Vagina (tissue), 2 donors: ENCODE measurements around the gene ABRAXAS1.

Source experiments
- POLR2A ChIP-seq, 2 donors: fragments of 450-650 bp; IDR thresholded peaks; one replicate each; pipeline ENCODE4 v1.6.1; 2017; ENCODE audit warnings: antibody characterized with exemption in 2 of 2, mild to moderate bottlenecking in 2 of 2, moderate library complexity in 2 of 2
- TF ChIP-seq, protein P1 (sequence below), 3 experiments: fragments of 450-650 bp in 2 of 3; fragments of 200-600 bp in 1 of 3; sonication (generic) in 1 of 3; IDR thresholded peaks; one replicate each; pipeline ENCODE4 v1.5.1; 2017 to 2019; ENCODE audit warnings: antibody characterized with exemption in 3 of 3, mild to moderate bottlenecking in 2 of 3, moderate library complexity in 2 of 3

DNA sequence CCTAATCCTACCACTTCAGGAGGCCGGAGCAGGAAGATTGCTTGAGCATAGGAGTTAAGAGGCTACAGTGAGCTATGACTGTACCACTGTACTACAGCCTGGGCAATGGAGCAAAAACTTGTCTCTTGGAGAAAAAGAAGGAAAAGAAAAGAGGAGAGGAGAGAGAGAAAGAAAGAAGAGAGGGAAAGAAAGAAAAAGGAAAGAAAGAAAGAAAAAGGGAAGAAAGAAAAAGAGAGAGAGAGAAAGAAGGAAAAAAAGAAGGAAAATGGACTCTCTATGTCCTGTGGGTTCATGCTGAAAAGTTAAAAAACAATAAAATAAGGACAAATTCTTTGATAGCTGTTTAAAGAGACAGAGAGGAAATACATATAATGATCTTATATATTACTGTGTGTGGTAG, 13.3 kb upstream of the ABRAXAS1 start:
- no peak for TF ChIP-seq POLR2A (IDR thresholded peaks at IDR 0.05)
- TF ChIP-seq, protein P1, sequence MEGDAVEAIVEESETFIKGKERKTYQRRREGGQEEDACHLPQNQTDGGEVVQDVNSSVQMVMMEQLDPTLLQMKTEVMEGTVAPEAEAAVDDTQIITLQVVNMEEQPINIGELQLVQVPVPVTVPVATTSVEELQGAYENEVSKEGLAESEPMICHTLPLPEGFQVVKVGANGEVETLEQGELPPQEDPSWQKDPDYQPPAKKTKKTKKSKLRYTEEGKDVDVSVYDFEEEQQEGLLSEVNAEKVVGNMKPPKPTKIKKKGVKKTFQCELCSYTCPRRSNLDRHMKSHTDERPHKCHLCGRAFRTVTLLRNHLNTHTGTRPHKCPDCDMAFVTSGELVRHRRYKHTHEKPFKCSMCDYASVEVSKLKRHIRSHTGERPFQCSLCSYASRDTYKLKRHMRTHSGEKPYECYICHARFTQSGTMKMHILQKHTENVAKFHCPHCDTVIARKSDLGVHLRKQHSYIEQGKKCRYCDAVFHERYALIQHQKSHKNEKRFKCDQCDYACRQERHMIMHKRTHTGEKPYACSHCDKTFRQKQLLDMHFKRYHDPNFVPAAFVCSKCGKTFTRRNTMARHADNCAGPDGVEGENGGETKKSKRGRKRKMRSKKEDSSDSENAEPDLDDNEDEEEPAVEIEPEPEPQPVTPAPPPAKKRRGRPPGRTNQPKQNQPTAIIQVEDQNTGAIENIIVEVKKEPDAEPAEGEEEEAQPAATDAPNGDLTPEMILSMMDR (IDR thresholded peaks at IDR 0.05), result no peak
